ENCODE measurements around the gene ARID3B.

GRCh38 chr15:74497584-74497983 is 43.4 kb upstream of the ARID3B start:
- TF ChIP-seq CTCF (IDR thresholded peaks at IDR 0.05; ENCODE audit: borderline replicate concordance, extremely low read depth, low read length, poor library complexity, severe bottlenecking) = no peak
- no peak for TF ChIP-seq EZH2 (IDR thresholded peaks at IDR 0.05; ENCODE audit: borderline replicate concordance, low read depth, low read length, severe bottlenecking)

Measured in DND-41 (cell line).